Breast epithelium (tissue), 3 donors: ENCODE data around the gene LY6G6D.

Experiments used
- CTCF ChIP-seq, 3 donors: fragments of 450-650 bp; IDR thresholded peaks; one replicate each; pipeline ENCODE4 v1.5.1; 2016 to 2017; ENCODE audit warnings: antibody characterized with exemption in 3 of 3, mild to moderate bottlenecking in 3 of 3, moderate library complexity in 3 of 3
- POLR2A ChIP-seq: fragments of 450-650 bp; IDR thresholded peaks from one replicate; pipeline ENCODE4 v1.6.1; 2016; ENCODE audit warnings: antibody characterized with exemption, mild to moderate bottlenecking, moderate library complexity
- POLR2AphosphoS5 ChIP-seq, 3 donors: sonication (generic); formaldehyde crosslinking; IDR thresholded peaks; one replicate each; pipeline ENCODE4 v1.6.1; 2017; ENCODE audit warnings: antibody characterized with exemption in 3 of 3

DNA sequence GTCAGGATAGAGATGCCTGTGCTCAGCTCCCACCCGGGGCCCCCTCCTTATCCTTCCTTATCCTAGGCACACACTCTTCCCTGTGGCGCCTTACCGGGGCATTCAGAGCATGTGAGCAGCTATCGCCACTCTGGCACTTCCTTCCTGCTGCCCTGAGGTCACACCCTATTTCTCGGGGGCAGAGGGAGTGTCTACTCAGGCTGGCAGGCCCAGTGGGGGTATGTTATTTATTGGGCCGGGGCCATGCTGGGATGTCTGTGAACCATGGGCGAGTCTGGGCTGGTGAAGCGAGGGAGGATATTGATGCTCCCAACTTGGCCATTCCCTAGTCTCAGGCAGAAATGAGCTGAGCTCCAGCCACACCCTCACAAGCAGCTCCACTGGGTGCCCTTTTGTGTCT lies 3.9 kb upstream of the LY6G6D start:
- TF ChIP-seq CTCF (IDR thresholded peaks at IDR 0.05), result no peak
- TF ChIP-seq POLR2AphosphoS5 (IDR thresholded peaks at IDR 0.05), result no peak
- TF ChIP-seq POLR2A, result no peak
